DOHH2 (cell line): ENCODE measurements around the gene DDX17.

Source experiments
- CTCF ChIP-seq: fragments of 200-600 bp; sonication (generic); IDR thresholded peaks from one replicate; pipeline ENCODE4 v1.5.1; 2014; ENCODE audit warnings: antibody characterized with exemption, mild to moderate bottlenecking, low read depth, low read length; ENCODE audit not compliant: poor library complexity, severe bottlenecking
- EZH2phosphoT487 ChIP-seq: fragments of 200-600 bp; sonication (generic); IDR thresholded peaks from 2 replicates; pipeline ENCODE4 v1.6.1; 2017; ENCODE audit warnings: borderline replicate concordance, mild to moderate bottlenecking, antibody characterized with exemption, low read length, moderate library complexity, mixed read lengths

GRCh38 chr22:38449776-38450175 is 56.3 kb downstream of the DDX17 start:
- TF ChIP-seq CTCF: no peak
- no peak for TF ChIP-seq EZH2phosphoT487
